ENCODE data around the gene C19orf47.

DNA sequence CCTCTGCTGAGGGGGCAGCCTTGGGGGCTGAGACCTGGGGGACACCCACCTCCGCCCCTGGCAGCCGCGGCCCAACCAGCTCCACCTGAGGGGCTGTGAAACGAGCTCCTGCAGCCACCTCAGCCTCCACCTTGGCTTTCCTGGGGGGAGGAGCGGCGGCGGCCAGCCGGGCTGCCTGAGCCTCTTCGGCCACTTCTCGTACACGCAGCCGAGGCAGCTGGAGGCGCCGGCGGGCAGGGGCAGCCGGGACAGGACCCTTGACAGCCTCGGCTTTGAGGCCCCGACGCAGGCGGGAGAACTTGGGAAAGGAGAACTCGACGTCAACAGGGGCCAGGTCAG, 49.3 kb upstream of the C19orf47 start:
- TF ChIP-seq, protein P1, sequence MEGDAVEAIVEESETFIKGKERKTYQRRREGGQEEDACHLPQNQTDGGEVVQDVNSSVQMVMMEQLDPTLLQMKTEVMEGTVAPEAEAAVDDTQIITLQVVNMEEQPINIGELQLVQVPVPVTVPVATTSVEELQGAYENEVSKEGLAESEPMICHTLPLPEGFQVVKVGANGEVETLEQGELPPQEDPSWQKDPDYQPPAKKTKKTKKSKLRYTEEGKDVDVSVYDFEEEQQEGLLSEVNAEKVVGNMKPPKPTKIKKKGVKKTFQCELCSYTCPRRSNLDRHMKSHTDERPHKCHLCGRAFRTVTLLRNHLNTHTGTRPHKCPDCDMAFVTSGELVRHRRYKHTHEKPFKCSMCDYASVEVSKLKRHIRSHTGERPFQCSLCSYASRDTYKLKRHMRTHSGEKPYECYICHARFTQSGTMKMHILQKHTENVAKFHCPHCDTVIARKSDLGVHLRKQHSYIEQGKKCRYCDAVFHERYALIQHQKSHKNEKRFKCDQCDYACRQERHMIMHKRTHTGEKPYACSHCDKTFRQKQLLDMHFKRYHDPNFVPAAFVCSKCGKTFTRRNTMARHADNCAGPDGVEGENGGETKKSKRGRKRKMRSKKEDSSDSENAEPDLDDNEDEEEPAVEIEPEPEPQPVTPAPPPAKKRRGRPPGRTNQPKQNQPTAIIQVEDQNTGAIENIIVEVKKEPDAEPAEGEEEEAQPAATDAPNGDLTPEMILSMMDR (IDR thresholded peaks at IDR 0.05): no peak
- TF ChIP-seq POLR2A (IDR thresholded peaks at IDR 0.05): no peak
